Coronary artery (tissue), 2 donors: ENCODE data around the gene SLC35G3.
"Not testable (repeated sequence)": the region's sequence is repeated elsewhere in the genome, so short reads cannot be mapped to it uniquely, and the experiment has no call there.

Experiments
- DNase-seq: peaks from one replicate; pipeline ENCODE4 v3.0.0-alpha.2; 2017; ENCODE audit warnings: low spot score
- H3K27ac ChIP-seq, 2 donors: fragments of 200-600 bp; sonication (generic); one replicate each; pipeline ENCODE4 v1.5.1; 2016 to 2019
- H3K4me3 ChIP-seq: fragments of 200-600 bp; sonication (generic); 2 replicates; pipeline ENCODE4 v1.5.1; 2016; ENCODE audit warnings: mild to moderate bottlenecking, moderate library complexity
- CTCF ChIP-seq: fragments of 200-600 bp; sonication (generic); IDR thresholded peaks from one replicate; pipeline ENCODE4 v1.5.1; 2019; ENCODE audit warnings: antibody characterized with exemption

Gene SLC35G3

GRCh38 chr17:35185849-35186248 lies 8.3 kb downstream of the SLC35G3 start:
- no peak for DNase-seq
- no peak overlapping the region for H3K27ac ChIP-seq
- no peak overlapping the region for H3K4me3 ChIP-seq
- TF ChIP-seq CTCF, result no peak

- Histone ChIP-seq H3K4me3 (no peak overlapping the region), H3K27ac (no peak overlapping the region)
- TF ChIP-seq CTCF, result no peak
- DNase-seq, result no peak
These were observed 9.9 kb downstream of the SLC35G3 start for GRCh38 chr17:35184274-35184673.

GRCh38 chr17:35183332-35183731 lies 10.9 kb downstream of the SLC35G3 start:
- no peak for TF ChIP-seq CTCF
- DNase-seq, result peak; percentile 53
- H3K4me3 ChIP-seq, result no peak overlapping the region
- H3K27ac ChIP-seq, result no peak overlapping the region

GRCh38 chr17:35179379-35179778 lies 14.8 kb downstream of the SLC35G3 start:
- not testable (repeated sequence) for DNase-seq, H3K27ac ChIP-seq, H3K4me3 ChIP-seq

DNA sequence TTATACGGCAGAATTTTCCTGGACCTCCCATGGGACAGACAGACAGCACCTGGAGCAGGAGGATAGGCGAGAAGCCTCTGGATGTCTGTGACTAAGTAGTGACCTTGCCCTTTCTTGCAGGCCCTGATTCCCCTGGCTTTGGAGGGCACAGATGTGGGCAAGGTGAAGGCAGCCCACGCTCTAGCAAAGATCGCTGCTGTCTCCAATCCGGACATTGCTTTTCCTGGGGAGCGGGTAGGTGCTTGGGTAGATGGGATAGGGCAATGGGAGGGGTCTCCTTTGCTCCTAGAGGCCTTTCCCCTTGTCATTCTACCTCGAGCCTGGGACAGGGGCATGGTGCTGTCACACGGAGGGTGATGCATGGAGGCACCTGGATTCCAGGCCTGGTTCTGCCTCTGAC lies 17.3 kb downstream of the SLC35G3 start:
- TF ChIP-seq CTCF, result no peak
- DNase-seq, result no peak
- H3K27ac ChIP-seq, result no peak overlapping the region
- H3K4me3 ChIP-seq, result no peak overlapping the region

DNA sequence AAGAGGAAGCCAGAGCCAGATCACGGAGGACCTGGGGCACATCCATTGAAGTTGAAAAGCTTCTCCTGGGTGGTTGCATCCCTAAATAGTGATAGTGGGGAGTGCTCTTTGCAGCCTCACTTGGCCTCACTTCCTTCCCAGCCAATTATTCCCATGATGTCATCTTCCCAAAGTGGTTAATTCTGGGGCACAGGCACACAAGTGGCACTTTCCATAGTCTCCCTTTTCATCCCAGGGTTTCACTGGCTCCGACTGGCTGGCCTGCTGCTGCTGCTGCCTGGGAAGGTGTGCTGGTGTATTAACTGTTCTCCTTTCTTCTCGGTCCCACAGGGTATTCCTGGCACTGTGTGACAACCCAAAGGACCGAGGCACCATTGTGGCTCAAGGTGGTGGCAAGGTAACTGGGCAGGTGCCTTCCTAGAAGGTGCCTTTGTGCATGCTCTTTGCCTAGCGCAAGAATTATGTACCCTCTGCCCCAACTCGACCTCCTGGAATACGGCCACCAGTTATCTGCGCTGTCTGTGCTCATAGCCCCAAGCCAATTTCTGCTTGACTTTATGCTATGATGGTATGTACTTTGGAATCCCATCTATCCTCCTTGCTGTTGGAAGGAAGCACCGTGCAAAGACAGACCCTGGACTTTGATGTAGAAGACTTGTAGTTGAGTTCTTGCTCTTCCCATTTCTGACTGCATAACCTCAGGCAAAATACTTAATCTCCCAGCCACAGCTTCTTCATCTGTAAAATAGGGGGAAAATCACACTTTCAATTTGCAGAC lies 18.4 kb downstream of the SLC35G3 start:
- no peak overlapping the region for H3K4me3 ChIP-seq
- no peak overlapping the region for H3K27ac ChIP-seq
- TF ChIP-seq CTCF, result no peak
- no peak for DNase-seq

DNA sequence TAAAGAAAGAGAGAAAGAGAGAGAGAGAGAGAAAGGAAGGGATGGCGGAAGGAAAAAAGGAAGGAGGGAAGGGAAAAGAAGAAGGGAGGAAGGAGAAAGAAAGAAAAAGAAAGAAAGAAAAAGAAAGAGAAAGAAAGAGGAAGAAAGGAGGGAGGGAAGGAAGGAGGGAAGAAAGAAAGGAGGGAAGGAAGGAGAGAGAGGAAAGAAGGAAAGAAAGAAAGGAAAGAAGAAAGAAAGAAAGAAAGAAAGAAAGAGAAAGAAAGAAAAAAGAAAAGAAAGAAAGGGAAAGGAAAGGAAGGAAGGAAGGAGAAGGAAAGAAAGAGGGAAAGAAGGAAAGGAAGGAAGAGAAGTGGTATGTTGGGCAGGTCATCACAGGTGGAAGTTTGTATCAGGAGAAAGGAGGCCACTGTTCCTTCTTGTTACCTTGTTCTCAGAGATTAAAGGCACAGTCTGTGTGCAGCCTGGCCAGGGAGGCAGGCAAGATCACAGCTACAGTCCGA lies 19.3 kb downstream of the SLC35G3 start:
- Histone ChIP-seq H3K27ac (no peak overlapping the region), H3K4me3 (no peak overlapping the region)
- TF ChIP-seq CTCF, result no peak
- no peak for DNase-seq

GRCh38 chr17:35172321-35172720 lies 21.9 kb downstream of the SLC35G3 start:
- H3K4me3 ChIP-seq, DNase-seq, H3K27ac ChIP-seq: not testable (repeated sequence)
